ENCODE measurements around the gene GPRC5A. TPM values are rescaled to one million over a fixed set of nuclear protein-coding genes. Genes with fewer than 3 reads are reported as not detected.

Gene GPRC5A
- total and polyA plus RNA-seq, 2 of the 13 experiments (the other 11 are each of a cell fraction or from before 2014, with no cell fraction given): 0.27 to 3.0 TPM

GRCh38 chr12:12960639-12961209 is 69.4 kb downstream of the GPRC5A start:
- intact Hi-C loops (cut with micrococcal nuclease; ENCODE audit: unreplicated experiment): no loop called here
- WGBS (ENCODE audit: low lambda C conversion rate): 86% methylated on average over 5 of the region's 5 CpGs

More at GRCh38 chr12:12960639-12961209, 69.4 kb downstream of the GPRC5A start:
- Histone ChIP-seq H3K9me3 (ENCODE audit: low read length) (no peaks in the 10 kb centered on the region), H3K36me3 (replicated peaks in 1 of 2; ENCODE audit: control insufficient read depth in 1 of 2, insufficient read depth in 2 of 2, low read length in 2 of 2) (no peaks in the 10 kb centered on the region), H2AFZ (ENCODE audit: low read length) (no peak overlapping the region), H3K27me3 (ENCODE audit: control insufficient read depth in 1 of 2, insufficient read depth in 2 of 2, low read length in 2 of 2) (no peaks in the 10 kb centered on the region), H4K20me1 (ENCODE audit: insufficient read depth, low read length) (no peaks in the 10 kb centered on the region), H3K9ac (ENCODE audit: insufficient read depth, low read depth, low read length) (no peak overlapping the region), H3K4me2 (ENCODE audit: low read depth, low read length) (no peak overlapping the region), H3K79me2 (ENCODE audit: insufficient read depth, low read length) (no peaks in the 10 kb centered on the region), H3K27ac (ENCODE audit: extremely low read length, insufficient read depth, low read length) (no peak overlapping the region), H3K4me1 (ENCODE audit: insufficient read depth, low read length) (no peaks in the 10 kb centered on the region), H3K4me3 (replicated peaks in 1 of 3; ENCODE audit: insufficient read depth in 1 of 3, low read depth in 2 of 3, low read length in 3 of 3) (no peak overlapping the region)
- BruUV-seq (replicated peaks): no TSS peak
- ChIA-PET POLR2A (no interaction called here), CTCF (ENCODE audit: low intra/inter-chr PET ratio, low total read pairs) (no interaction called here)
- ATAC-seq: no peak
- no peak for TF ChIP-seq ZKSCAN1 (IDR thresholded peaks at IDR 0.05; ENCODE audit: low read length)
- no peak for TF ChIP-seq ZNF382 (CRISPR knock-in tag; IDR thresholded peaks at IDR 0.05; ENCODE audit: borderline replicate concordance)
- TF ChIP-seq MAX (IDR thresholded peaks at IDR 0.05): no peak
- no peak for TF ChIP-seq ZBTB37 (CRISPR knock-in tag; IDR thresholded peaks at IDR 0.05)
- no peak for TF ChIP-seq RBM22 (optimal IDR thresholded peaks at IDR 0.05; ENCODE audit: low read length)
- TF ChIP-seq ARNTL (CRISPR knock-in tag; IDR thresholded peaks at IDR 0.05): no peak
- TF ChIP-seq TCF12 (IDR thresholded peaks at IDR 0.05): no peak
- no peak for TF ChIP-seq TCF12 (CRISPR knock-in tag; IDR thresholded peaks at IDR 0.05)
- TF ChIP-seq ZNF275 (CRISPR knock-in tag; IDR thresholded peaks at IDR 0.05; ENCODE audit: borderline replicate concordance): no peak
- no peak for TF ChIP-seq IKZF1 (IDR thresholded peaks at IDR 0.05)
- TF ChIP-seq ZIK1 (CRISPR knock-in tag; IDR thresholded peaks at IDR 0.05; ENCODE audit: borderline replicate concordance, low read depth): no peak
- TF ChIP-seq HOXA9 (CRISPR knock-in tag; IDR thresholded peaks at IDR 0.05; ENCODE audit: borderline replicate concordance): no peak
- in situ Hi-C loops (cut with HindIII; ENCODE audit: extremely low pct_ligation_motif_present, low pct_unique_long_range_greater_than_20kb): no loop called here
- FAIRE-seq: no peak
- DNase-seq (ENCODE audit: low spot score): no peak
